Measurements from ENCODE around the gene HTRA2. TPM values are rescaled to one million over a fixed set of nuclear protein-coding genes. Genes with fewer than 3 reads are reported as not detected.

HTRA2 gene
- total and polyA plus RNA-seq, 7 experiments from 2014 or later, result 16.9 to 46.2 (median 27.8) TPM

GRCh38 chr2:74502720-74503505, 26.8 kb upstream of the HTRA2 start:
- Mint-ChIP-seq H3K36me3 (peaks cover 16 to 33% (median 31%) of the 10 kb centered on the region in 5 donors), H3K27me3 (peaks cover 56 to 78% (median 68%) of the 10 kb centered on the region in 5 donors), H3K4me3 (peak overlapping the region; percentile 52 to 81 (median 66)), H3K9me3 (peaks cover 0 to 6% (median 0%) of the 10 kb centered on the region in 11 donors), H3K4me1 (peaks cover 41 to 78% (median 63%) of the 10 kb centered on the region in 7 donors), H3K27ac (peak overlapping the region in 2 of 9 donors; percentile 26 to 62)
- ATAC-seq (peak; percentile 23), DNase-seq (peak in 2 of 9 donors; percentile 47 to 60)
- intact Hi-C loops (cut with micrococcal nuclease), result loop anchor here in 1 of 2 donors (1.0 to 10.0 kb wide), 2 partner anchors 20 to 152 kb away; partner anchors contain the start of genes SEMA4F and TTC31
- ChIA-PET CTCF (interaction anchor here (1.0 kb wide), 1 partner anchor 46 kb away, joined by 3 read pairs; no protein-coding TSS in a partner anchor), POLR2A (interaction anchor here (1.3 to 4.3 kb wide), 4 partner anchors 20 to 30 kb away, joined by 4 to 11 read pairs (median 6); partner anchors contain the start of genes AUP1, CCDC142, HTRA2 and MRPL53)
- H3K4me1 ChIP-seq (ENCODE audit: control insufficient read depth in 2 of 2, insufficient read depth in 2 of 2, low read length in 2 of 2), result peaks cover 19 to 47% of the 10 kb centered on the region in 2 donors
- peaks cover 4 to 43% of the 10 kb centered on the region in 2 donors for H3K27me3 ChIP-seq (ENCODE audit: control insufficient read depth in 2 of 2, insufficient read depth in 2 of 2, low read length in 2 of 2)
- no peak overlapping the region for H3K27ac ChIP-seq (ENCODE audit: low read depth, low read length)
- peak overlapping the region; percentile 36 for H3K4me3 ChIP-seq (ENCODE audit: low read length)
- no peaks in the 10 kb centered on the region for H3K9me3 ChIP-seq (ENCODE audit: control insufficient read depth in 2 of 3, low read length in 3 of 3)
- peaks cover 0 to 20% (median 5%) of the 10 kb centered on the region in 3 experiments for H3K36me3 ChIP-seq (ENCODE audit: control insufficient read depth in 2 of 3, insufficient read depth in 3 of 3, low read length in 3 of 3)

GRCh38 chr2:74503506-74504475, 25.9 kb upstream of the HTRA2 start:
- Mint-ChIP-seq H3K9me3 (peaks cover 0 to 6% (median 0%) of the 10 kb centered on the region in 11 donors), H3K27ac (peak overlapping the region in 2 of 9 donors; percentile 26 to 62), H3K4me3 (peak overlapping the region; percentile 52 to 81 (median 66)), H3K27me3 (peaks cover 51 to 69% (median 63%) of the 10 kb centered on the region in 5 donors), H3K36me3 (peaks cover 16 to 33% (median 30%) of the 10 kb centered on the region in 5 donors), H3K4me1 (peaks cover 42 to 79% (median 66%) of the 10 kb centered on the region in 7 donors)
- Histone ChIP-seq H3K4me3 (ENCODE audit: low read length) (peak overlapping the region; percentile 36), H3K36me3 (ENCODE audit: control insufficient read depth in 2 of 3, insufficient read depth in 3 of 3, low read length in 3 of 3) (peaks cover 0 to 20% (median 5%) of the 10 kb centered on the region in 3 experiments), H3K9me3 (ENCODE audit: control insufficient read depth in 2 of 3, low read length in 3 of 3) (no peaks in the 10 kb centered on the region), H3K27me3 (ENCODE audit: control insufficient read depth in 2 of 2, insufficient read depth in 2 of 2, low read length in 2 of 2) (peaks cover 4 to 34% of the 10 kb centered on the region in 2 donors), H3K4me1 (ENCODE audit: control insufficient read depth in 2 of 2, insufficient read depth in 2 of 2, low read length in 2 of 2) (peaks cover 19 to 38% of the 10 kb centered on the region in 2 donors), H3K27ac (ENCODE audit: low read depth, low read length) (no peak overlapping the region)
- POLR2A ChIA-PET, result interaction anchor here (0.9 to 4.3 kb wide), 4 partner anchors 21 to 46 kb away, joined by 3 to 11 read pairs (median 6); partner anchors contain the start of genes AUP1, HTRA2, MRPL53 and WBP1
- CTCF ChIA-PET, result interaction anchor here (0.6 to 1.3 kb wide), 5 partner anchors 20 to 111 kb away, joined by 3 to 6 read pairs (median 3); partner anchors contain the start of genes CCDC142 and TTC31
- intact Hi-C loops (cut with micrococcal nuclease), result loop anchor here in 1 of 2 donors (1.0 to 10.0 kb wide), 2 partner anchors 20 to 151 kb away; partner anchors contain the start of genes SEMA4F and TTC31
- ATAC-seq (no peak), DNase-seq (no peak)

- H3K4me3 ChIP-seq (ENCODE audit: low read length), result no peak overlapping the region
- peaks cover 0 to 6% (median 0%) of the 10 kb centered on the region in 11 donors for H3K9me3 Mint-ChIP-seq
- ATAC-seq (no peak), DNase-seq (no peak)
- H3K27ac Mint-ChIP-seq, result no peak overlapping the region
- POLR2A ChIA-PET, result interaction anchor here (0.9 to 4.3 kb wide), 5 partner anchors 22 to 70 kb away, joined by 3 to 11 read pairs (median 3); partner anchors contain the start of genes AUP1, CCDC142, HTRA2 and MRPL53
- peaks cover 4 to 30% of the 10 kb centered on the region in 2 donors for H3K27me3 ChIP-seq (ENCODE audit: control insufficient read depth in 2 of 2, insufficient read depth in 2 of 2, low read length in 2 of 2)
- CTCF ChIA-PET, result interaction anchor here (0.6 to 1.3 kb wide), 4 partner anchors 21 to 112 kb away, joined by 3 to 6 read pairs (median 4); partner anchors contain the start of genes CCDC142 and TTC31
- intact Hi-C loops (cut with micrococcal nuclease), result loop anchor here in 1 of 2 donors (10.0 kb wide), 1 partner anchor 150 kb away; the partner anchor contains the start of gene SEMA4F
- H3K4me1 ChIP-seq (ENCODE audit: control insufficient read depth in 2 of 2, insufficient read depth in 2 of 2, low read length in 2 of 2), result peaks cover 16 to 31% of the 10 kb centered on the region in 2 donors
- H3K9me3 ChIP-seq (ENCODE audit: control insufficient read depth in 2 of 3, low read length in 3 of 3), result no peaks in the 10 kb centered on the region
- H3K27me3 Mint-ChIP-seq, result peaks cover 47 to 66% (median 59%) of the 10 kb centered on the region in 5 donors
- peaks cover 39 to 78% (median 63%) of the 10 kb centered on the region in 7 donors for H3K4me1 Mint-ChIP-seq
- H3K36me3 Mint-ChIP-seq, result peaks cover 16 to 33% (median 30%) of the 10 kb centered on the region in 5 donors
- H3K36me3 ChIP-seq (ENCODE audit: control insufficient read depth in 2 of 3, insufficient read depth in 3 of 3, low read length in 3 of 3), result peaks cover 0 to 20% (median 5%) of the 10 kb centered on the region in 3 experiments
- H3K4me3 Mint-ChIP-seq, result peak overlapping the region; percentile 15 to 75 (median 56)
- no peak overlapping the region for H3K27ac ChIP-seq (ENCODE audit: low read depth, low read length)
Measured at GRCh38 chr2:74504591-74504990, 25.1 kb upstream of the HTRA2 start.

GRCh38 chr2:74505448-74506246, 24.1 kb upstream of the HTRA2 start:
- intact Hi-C loops (cut with micrococcal nuclease), result loop anchor here in 1 of 2 donors (2.0 to 10.0 kb wide), 3 partner anchors 49 to 149 kb away; partner anchors contain the start of genes DOK1 and SEMA4F
- H3K4me1 ChIP-seq (ENCODE audit: control insufficient read depth in 2 of 2, insufficient read depth in 2 of 2, low read length in 2 of 2), result peaks cover 16 to 31% of the 10 kb centered on the region in 2 donors
- Mint-ChIP-seq H3K27ac (peak overlapping the region in 1 of 9 donors; percentile 10), H3K9me3 (peaks cover 0 to 6% (median 0%) of the 10 kb centered on the region in 11 donors), H3K4me1 (peaks cover 34 to 72% (median 65%) of the 10 kb centered on the region in 7 donors), H3K4me3 (peak overlapping the region in 9 of 10 donors; percentile 16 to 99 (median 38)), H3K36me3 (peaks cover 16 to 33% (median 30%) of the 10 kb centered on the region in 5 donors), H3K27me3 (peaks cover 48 to 60% (median 55%) of the 10 kb centered on the region in 5 donors)
- POLR2A ChIA-PET, result interaction anchor here (1.1 to 5.0 kb wide), 7 partner anchors 23 to 82 kb away, joined by 3 to 33 read pairs (median 3); partner anchors contain the start of genes AUP1, CCDC142, HTRA2 and TTC31
- CTCF ChIA-PET, result no interaction called here
- H3K27ac ChIP-seq (ENCODE audit: low read depth, low read length), result no peak overlapping the region
- no peaks in the 10 kb centered on the region for H3K9me3 ChIP-seq (ENCODE audit: control insufficient read depth in 2 of 3, low read length in 3 of 3)
- ATAC-seq (no peak), DNase-seq (no peak)
- H3K27me3 ChIP-seq (ENCODE audit: control insufficient read depth in 2 of 2, insufficient read depth in 2 of 2, low read length in 2 of 2), result peaks cover 4 to 20% of the 10 kb centered on the region in 2 donors
- peaks cover 0 to 20% (median 5%) of the 10 kb centered on the region in 3 experiments for H3K36me3 ChIP-seq (ENCODE audit: control insufficient read depth in 2 of 3, insufficient read depth in 3 of 3, low read length in 3 of 3)
- no peak overlapping the region for H3K4me3 ChIP-seq (ENCODE audit: low read length)
